Measurements from ENCODE around the gene ELF2.

The ELF2 gene

DNA sequence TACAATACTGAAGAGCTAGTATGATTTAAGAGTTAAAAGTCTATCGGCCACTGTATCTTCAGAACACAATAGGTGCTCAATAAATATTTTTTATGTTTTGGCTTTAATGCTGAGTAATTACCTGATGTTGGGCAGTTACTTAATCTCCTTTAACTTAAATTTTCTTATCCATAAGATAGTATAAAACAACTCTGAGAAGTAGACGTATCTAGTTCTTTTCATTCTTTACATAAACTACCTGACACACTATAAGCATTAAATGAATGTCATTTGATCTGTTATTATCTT, 22.9 kb downstream of the ELF2 start:
- TF ChIP-seq, protein P1, sequence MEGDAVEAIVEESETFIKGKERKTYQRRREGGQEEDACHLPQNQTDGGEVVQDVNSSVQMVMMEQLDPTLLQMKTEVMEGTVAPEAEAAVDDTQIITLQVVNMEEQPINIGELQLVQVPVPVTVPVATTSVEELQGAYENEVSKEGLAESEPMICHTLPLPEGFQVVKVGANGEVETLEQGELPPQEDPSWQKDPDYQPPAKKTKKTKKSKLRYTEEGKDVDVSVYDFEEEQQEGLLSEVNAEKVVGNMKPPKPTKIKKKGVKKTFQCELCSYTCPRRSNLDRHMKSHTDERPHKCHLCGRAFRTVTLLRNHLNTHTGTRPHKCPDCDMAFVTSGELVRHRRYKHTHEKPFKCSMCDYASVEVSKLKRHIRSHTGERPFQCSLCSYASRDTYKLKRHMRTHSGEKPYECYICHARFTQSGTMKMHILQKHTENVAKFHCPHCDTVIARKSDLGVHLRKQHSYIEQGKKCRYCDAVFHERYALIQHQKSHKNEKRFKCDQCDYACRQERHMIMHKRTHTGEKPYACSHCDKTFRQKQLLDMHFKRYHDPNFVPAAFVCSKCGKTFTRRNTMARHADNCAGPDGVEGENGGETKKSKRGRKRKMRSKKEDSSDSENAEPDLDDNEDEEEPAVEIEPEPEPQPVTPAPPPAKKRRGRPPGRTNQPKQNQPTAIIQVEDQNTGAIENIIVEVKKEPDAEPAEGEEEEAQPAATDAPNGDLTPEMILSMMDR (IDR thresholded peaks at IDR 0.05; ENCODE audit: control insufficient read depth, extremely low read depth, insufficient read depth): no peak
- DNase-seq (ENCODE audit: low read depth): no peak
- no peak overlapping the region for H3K4me3 ChIP-seq (ENCODE audit: low read depth, low read length)

DNA sequence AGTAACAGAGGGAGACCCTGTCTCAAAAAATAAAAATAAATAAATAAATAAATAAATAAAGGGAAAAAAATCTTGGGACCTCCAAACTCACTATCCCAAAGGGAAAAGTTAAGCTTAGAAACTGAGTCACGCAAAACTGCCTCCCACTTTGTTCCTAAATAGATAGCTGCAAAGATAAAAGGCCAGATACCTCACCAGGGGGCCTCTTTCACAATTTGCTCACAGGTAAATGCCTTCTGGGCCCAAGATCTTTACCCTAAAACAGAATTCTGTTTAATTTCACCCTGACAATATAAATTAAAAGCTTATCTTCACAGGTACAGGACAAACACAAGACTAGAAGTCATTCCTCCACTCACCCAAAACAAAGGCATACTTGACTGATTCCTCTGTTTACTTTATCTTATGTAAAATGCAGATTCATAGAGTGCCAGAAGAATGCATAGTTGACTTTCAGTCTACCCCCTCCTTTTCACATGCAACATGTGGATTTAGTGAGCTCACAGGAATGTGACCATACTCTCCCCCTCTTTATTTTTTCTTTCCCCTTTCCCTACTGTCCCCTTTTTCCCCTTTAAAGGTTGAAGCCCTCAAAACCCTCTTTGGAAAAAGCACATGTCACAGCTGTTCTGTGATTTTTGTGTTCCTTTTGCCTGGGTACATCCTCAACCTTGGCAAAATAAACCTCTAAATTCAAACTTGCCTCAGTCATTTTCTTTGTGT, 23.4 kb downstream of the ELF2 start:
- TF ChIP-seq, protein P1 (IDR thresholded peaks at IDR 0.05; ENCODE audit: control insufficient read depth, extremely low read depth, insufficient read depth): no peak
- no peak for DNase-seq (ENCODE audit: low read depth)
- no peak overlapping the region for H3K4me3 ChIP-seq (ENCODE audit: low read depth, low read length)

DNA sequence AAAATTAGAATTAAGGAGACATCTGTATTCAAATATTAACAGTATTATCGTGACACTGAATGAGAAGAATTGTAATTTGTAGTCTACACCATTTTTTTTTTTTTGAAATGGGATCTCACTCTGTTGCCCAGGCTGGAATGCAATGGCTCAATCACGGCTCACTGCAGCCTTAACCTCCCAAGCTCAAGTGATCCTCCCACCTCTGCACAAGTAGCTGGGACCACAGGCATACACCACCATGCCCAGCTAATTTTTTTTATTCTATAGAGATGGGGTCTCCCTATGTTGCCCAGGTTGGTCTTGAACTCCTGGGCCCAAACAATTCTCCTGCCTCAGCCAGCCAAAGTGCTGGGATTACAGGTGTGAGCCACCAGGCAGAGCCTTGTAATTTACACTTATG, 24.8 kb downstream of the ELF2 start:
- DNase-seq (ENCODE audit: low read depth): no peak
- TF ChIP-seq, protein P1 (IDR thresholded peaks at IDR 0.05; ENCODE audit: control insufficient read depth, extremely low read depth, insufficient read depth): no peak
- H3K4me3 ChIP-seq (ENCODE audit: low read depth, low read length): no peak overlapping the region

DNA sequence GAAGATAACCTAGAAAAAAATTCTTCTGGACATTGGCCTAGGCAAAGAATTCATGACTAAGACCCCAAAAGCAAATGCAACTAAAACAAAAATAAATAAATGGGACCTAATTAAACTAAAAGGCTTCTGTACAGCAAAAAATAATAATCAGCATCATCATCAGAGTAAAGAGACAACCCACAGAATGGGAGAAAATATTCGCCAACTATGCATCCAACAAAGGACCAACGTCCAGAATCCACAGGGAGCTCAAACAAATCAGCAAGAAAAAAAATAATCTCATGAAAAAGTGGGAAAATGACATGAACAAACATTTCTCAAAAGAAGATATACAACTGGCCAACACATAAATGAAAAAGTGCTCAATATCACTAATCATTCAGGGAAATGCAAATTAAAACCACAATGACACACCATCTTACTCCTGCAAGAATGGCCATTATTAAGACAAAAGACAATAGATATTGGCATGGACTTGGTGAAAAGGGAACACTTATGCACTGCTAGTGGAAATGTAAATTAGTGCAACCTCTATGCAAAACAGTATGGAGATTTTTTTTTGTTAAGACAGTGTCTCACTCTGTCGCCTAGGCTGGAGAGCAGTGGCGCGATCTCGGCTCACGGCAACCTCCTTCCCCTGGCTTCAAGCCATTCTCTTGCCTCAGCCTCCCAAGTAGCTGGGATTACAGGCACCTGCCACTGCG, 29.9 kb downstream of the ELF2 start:
- DNase-seq (ENCODE audit: low read depth): no peak
- no peak overlapping the region for H3K4me3 ChIP-seq (ENCODE audit: low read depth, low read length)
- TF ChIP-seq, protein P1 (IDR thresholded peaks at IDR 0.05; ENCODE audit: control insufficient read depth, extremely low read depth, insufficient read depth): no peak

DNA sequence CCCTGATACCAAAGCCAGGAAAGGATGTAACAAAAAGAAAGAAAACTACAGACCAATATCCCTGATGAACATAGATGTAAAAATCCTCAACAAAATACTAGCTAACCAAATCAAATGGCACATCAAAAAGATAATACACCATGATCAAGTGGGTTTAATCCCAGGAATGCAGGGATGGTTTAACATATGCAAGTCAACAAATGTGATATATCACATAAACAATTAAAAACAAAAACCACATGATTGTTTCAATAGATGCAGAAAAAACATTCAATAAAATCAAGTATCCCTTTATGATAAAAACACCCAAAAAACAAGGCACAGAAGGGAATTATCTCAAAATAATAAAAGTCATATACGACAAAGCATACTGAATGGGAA, 31.5 kb downstream of the ELF2 start:
- H3K4me3 ChIP-seq (ENCODE audit: low read depth, low read length): no peak overlapping the region
- no peak for DNase-seq (ENCODE audit: low read depth)
- TF ChIP-seq, protein P1 (IDR thresholded peaks at IDR 0.05; ENCODE audit: control insufficient read depth, extremely low read depth, insufficient read depth): no peak

DNA sequence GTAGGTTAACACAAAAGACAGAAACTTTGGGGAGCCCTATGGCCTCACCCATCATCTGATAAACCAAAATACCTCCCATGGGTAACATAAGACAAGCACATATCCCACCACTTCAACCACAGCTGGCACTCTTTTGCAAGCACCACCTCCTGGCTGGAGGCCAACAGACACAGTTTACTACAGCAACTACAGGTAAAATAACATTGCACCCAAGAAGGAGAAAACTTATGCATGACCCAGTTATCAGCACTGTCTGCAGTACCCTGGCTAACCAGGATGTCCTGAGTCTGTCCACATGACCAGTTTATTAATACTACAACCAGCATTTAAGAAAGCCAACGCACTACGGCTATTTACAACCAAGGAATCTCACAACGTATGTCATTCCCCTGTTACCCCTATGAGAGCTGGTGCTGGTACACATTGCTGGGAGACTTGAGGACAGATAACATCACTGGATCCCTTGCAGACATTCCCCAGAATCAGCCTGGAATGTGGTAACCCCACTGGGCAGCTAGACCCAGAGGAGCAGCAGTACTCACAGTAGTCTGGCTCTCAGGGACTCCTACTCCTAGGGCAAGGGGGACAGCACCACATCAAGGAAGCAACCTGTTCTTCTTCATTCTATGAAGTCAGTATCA, 32.0 kb downstream of the ELF2 start:
- DNase-seq (ENCODE audit: low read depth): no peak
- H3K4me3 ChIP-seq (ENCODE audit: low read depth, low read length): no peak overlapping the region
- TF ChIP-seq, protein P1 (IDR thresholded peaks at IDR 0.05; ENCODE audit: control insufficient read depth, extremely low read depth, insufficient read depth): no peak

Data from LNCaP clone FGC (cell line).